GM21360 (cell line): ENCODE data around the gene SELENOM.

Experiments used
- ATAC-seq: cut with Tn5 transposase; IDR thresholded peaks from one replicate; pipeline ENCODE4 v1.9.1; 2021; ENCODE audit warnings: mild to moderate bottlenecking, moderate library complexity; ENCODE audit not compliant: unreplicated experiment

SELENOM gene

GRCh38 chr22:31093086-31093850, 14.1 kb downstream of the SELENOM start:
- ATAC-seq: no peak

DNA sequence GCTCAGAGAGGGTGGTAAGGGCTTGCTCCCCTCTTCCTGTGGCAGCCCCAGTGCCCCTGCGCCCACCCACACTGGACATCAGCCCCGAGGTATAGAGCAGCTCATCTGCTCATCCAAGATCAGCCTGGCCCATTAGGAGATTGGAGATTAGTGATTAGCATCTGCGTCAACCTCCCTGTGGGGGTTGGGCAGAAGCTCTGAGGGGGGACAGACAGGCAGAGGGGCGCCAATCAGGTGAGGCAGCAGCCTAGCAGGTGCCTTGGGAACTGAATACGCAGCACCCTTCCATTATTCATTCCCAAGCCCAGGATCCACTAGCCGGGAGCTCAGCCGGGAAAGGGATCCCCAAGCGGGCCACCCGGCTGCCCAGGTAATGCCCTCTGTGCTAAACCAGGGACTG, 15.2 kb downstream of the SELENOM start:
- ATAC-seq: no peak

- ATAC-seq: no peak
Measured at GRCh38 chr22:31091106-31091975, 16.0 kb downstream of the SELENOM start.

DNA sequence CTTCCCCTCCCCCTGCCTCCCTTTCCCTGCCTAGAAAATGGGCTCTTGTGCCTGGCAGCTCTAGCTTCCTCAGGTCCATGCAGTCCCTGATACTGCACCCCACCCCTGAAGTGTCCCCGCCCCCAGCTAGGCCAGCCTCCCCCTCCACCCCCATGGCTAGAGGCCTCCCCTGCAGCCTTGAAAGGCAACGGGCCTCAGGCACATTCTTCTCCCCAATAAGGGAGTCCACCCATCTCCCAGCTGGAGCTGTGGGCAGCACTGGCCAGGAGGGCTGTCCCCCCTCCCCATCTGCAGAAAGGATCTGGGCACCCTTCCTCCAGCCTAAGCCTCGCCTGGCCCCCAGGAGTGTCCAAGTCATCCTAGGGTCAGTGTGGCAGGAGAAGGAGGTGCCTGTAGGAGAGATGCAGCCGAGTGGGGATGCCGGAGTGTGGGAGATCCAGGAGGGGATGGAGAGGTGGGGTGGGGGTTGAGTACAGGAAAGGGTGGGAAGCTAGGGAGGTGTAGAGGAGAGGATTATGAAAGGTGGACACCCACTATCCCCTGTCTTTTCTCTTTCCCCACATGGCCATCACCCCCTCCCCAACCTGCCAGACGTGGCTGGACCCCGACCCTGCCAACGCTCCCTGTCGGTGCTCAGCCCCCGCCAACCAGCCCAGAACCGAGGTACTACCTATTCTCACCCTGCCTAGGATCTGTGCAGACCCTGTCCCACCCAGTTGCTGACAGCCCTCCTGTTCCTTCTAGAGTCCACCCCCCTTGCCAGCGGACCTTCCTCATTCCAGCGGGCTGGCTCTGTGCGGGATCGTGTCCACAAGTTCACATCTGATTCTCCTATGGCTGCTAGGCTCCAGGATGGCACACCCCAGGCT, 16.9 kb downstream of the SELENOM start:
- ATAC-seq: no peak

DNA sequence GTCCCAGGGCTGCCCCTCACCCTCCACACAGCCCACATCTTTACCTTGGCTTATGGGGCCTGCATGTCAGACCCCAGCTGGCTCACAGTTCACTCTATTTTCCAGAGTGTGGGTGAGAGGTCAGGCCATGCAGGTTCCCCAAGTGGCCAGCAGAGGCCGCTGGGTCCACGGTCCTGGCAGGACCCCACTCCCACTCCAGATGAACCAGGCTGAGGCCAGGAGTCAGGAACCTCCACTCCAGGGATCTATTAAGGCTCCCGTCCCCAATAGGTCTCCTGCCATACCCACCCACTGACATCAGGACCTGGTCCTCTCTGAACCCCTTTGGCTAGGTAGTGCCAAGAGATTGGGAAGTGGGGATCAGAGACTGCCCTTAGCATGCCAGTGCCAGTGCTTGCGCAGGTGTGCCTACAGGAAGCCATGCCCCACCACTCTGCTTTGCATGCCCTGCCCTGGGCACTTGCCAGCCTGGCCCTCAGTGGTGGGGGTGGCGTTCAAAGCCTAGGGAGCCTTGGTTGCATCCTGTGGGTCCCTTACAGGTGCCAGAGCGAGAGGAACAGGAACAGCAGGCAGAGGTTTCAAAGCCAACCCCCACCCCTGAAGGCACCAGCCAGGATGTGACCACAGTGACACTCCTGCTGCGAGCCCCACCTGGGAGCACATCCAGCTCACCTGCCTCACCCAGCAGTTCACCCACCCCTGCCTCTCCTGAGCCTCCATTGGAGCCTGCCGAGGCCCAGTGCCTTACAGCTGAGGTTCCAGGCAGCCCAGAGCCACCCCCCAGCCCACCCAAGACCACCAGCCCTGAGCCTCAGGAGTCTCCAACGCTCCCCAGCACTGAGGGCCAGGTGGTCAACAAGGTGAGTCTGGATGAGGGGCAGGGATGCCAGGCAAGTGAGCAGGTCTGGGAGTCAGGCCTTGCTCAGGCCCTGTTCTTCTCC, 17.9 kb downstream of the SELENOM start:
- ATAC-seq: no peak

DNA sequence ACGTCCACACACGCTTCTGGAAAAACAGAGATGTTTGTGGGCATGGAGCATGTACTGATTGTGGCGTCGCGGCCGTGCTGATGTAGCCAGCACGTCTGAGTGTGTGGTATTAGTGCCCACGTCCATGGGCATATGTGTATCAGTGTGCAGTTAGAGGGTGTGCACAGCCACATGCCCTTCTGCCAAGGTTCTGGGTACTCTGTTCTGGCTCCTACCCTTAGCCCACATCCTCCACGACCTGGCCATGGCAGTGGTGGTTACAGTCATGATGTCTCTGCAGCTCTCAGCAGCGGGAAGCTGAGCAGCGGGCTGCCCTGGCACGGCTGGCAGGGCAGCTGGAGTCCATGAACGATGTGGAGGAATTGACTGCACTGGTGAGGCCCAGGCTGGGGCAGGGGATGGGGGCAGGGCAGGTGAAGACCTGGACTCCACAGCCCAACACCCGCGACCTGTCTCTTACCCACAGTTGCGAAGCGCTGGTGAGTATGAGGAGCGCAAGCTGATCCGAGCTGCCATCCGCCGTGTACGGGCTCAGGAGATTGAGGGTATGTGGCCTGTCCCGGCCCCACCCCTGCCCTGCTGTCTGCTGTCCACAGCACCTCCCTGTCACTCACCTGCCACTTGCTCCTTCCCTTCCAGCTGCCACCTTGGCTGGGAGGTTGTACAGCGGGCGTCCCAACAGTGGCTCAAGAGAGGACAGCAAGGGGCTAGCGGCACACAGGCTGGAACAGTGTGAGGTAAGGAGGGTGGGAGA, 19.0 kb downstream of the SELENOM start:
- ATAC-seq: no peak

DNA sequence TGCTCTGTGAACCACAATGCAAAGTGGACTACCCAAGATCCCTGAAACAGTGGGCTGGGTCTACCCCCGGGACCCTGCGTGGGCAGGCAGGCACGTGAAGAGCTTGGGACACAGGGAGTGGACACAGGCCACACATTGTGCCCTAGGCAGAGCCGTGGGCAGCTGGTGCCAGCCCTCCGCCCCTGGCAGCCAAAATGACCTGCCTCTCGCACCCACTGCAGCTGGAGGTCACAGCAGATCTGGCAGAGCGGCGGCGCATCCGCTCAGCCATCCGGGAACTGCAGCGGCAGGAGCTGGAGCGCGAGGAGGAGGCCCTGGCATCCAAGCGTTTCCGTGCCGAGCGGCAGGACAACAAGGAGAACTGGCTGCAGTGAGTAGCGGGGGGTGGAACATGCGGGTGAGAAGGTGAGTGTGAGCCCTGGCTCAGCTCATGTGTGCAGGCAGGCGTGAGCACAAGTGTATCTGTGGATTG, 19.6 kb downstream of the SELENOM start:
- ATAC-seq: no peak

DNA sequence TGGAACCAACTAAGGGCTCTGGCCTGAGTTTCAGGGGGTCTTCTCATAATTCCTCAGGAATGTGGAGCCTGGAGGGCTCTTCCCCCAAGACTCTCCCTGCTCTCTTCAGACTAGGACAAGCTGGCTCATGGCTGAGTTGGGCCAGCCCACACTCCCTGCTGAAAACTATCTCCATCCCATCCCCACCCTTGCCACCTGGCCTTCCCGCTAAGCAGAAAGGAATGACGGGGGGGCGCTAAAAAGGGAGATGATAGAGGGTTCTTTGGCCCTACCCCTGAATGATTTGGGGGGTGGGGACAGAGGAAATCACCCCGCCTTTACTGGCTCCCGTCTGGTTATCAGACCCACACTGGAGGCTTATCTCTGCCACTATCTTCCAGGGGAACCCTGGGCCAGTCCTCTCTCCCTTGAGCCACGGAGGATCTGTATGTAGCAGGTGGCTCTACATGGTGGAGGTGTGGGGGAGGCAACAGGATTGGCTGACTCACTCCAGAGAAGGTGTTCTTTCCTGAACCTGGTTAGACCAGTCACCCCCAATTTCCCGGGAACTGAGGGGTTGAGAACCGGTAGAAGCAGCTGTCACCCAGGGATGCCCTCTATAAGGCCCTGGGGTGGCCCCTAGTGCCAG, 20.6 kb downstream of the SELENOM start:
- no peak for ATAC-seq

- no peak for ATAC-seq
Measured at GRCh38 chr22:31085928-31086327, 21.4 kb downstream of the SELENOM start.

DNA sequence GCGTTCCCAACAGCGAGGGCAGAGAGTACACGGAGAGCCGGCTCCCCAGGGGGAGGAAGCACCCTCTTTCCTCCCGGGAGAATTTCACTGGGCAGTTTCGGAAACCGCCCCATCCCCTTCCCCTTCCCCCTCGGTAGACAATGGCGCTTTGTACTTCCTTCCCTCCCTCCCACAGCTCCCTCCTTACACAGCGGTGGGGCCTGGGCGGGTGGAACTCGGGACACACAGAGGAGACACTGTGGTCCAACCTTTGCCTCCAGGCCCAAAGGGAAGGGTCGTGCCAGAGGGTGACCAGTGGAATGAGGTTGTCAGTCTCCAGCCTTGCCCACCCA, 21.9 kb downstream of the SELENOM start:
- no peak for ATAC-seq

- peak; percentile 51 for ATAC-seq
Measured at GRCh38 chr22:31084811-31085492, 22.4 kb downstream of the SELENOM start.

DNA sequence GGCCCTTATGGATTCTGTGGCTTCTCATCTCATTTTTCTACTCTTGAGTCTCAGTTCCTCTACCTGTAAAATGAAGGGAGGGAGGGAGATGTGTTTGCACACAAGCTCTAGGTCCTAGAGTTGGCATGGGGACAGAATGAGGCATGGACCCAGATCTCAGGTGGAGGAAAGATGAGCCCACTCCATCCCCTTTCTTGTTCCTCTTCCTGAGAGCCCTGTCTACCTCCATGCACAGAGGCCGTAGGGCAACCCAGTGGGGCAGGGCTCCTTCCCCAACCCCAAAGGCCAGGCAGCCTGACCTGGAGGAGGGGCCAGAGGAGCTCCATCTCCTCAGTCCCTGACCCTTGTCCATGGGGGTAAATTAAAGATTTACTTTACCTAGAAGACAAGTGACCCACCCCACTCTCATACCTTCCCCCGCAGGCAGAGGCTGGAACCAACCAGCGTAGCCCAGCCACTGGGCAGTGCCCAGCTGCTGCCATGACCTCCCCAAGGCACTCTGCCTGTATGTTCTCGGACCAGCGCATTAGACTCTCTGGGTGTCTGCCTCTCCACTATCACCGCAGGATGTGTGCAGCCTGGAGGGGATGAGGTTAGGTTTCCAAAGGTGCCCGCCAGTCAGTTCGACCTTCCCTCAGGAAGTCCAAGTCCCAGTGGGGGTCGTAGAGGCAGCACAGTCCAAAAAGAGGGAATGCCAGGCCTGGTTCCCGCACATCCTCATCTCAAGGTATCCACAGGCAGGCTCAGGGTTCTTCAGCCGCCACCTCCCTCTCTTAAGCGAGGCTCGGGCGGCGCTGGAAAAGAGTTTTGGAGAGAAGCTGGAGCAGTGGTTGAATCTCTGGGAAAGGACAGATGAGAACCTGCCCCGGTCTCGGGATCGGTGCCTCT, 23.2 kb downstream of the SELENOM start:
- no peak for ATAC-seq

GRCh38 chr22:31083377-31083768, 24.0 kb downstream of the SELENOM start:
- ATAC-seq: no peak

DNA sequence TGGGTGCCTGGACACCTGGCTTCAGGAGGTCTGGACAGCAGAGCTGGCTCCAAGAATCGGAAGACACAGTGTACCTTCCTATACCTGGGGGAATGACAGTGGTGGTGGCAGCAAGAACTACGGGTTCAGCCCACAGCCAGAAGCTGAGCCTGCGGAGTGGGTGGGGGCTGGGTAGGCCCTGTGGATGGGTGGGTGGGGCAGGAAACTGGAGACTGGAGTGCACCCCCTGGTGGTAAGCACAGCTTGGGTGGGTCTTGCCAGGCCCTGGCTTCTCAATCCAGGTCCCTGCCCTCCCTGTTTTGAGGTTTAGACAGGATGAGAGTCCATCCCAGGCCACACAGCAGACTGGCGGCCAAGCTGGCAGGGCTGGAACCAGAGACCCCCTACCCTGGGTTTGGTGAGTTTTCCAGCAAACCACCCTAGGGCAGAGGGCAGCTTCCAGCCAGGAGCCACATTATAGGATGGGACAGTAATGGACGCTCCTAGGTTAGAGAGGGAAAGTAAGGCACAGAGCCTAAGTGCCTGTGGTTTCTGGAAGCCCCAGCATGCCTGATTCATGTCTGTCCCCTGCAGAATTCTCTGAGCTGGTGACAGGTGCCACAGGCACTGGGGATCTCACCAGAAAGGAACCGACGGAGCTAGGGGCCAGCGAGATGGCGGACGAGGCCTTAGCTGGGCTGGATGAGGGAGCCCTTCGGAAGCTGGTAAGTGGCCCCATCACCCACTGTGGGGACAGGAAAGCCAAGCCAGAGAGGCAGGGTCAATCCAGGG, 24.6 kb downstream of the SELENOM start:
- ATAC-seq: no peak

DNA sequence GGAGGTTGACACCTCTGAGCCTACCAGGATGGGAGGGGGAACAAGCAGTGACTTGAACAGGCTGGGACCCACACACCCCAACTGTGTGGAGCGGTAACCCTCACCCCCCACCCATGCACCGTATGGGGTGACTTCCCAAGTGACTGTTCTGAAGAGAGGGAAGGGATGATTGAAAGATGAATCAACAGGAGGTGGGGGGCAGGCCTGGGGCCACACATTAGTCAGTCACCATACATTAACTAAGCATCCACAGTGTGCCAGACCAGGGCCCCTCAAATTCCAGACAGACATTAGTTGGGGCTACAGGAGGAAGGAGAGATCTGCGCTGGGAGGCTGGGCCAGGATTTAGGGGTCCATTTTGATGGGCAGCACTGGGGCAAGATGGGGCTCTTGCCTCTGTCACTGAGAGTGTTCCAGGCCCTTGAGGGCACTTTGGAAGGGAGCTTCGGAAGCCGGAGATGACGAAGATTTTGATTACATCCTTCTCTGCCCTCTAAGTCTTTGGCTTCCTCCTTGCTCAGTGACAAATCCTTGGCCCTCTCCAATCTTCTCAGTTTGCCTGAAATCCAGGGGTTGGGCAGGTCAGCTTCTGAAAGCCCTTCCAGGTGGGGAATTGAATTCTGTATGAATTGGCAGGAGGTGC, 25.3 kb downstream of the SELENOM start:
- ATAC-seq: no peak
